Measurements from ENCODE around the gene TUBB2B. TPM values are rescaled to one million over a fixed set of nuclear protein-coding genes. Genes with fewer than 3 reads are reported as not detected.
A peak's percentile ranks its signal among the peaks of the same experiment; 100 is the strongest.

The TUBB2B gene
- total and polyA plus RNA-seq, 10 of the 15 experiments (the other 5 are each of a cell fraction or from before 2014, with no cell fraction given), result 2.6 to 75.2 (median 21.2) TPM

DNA sequence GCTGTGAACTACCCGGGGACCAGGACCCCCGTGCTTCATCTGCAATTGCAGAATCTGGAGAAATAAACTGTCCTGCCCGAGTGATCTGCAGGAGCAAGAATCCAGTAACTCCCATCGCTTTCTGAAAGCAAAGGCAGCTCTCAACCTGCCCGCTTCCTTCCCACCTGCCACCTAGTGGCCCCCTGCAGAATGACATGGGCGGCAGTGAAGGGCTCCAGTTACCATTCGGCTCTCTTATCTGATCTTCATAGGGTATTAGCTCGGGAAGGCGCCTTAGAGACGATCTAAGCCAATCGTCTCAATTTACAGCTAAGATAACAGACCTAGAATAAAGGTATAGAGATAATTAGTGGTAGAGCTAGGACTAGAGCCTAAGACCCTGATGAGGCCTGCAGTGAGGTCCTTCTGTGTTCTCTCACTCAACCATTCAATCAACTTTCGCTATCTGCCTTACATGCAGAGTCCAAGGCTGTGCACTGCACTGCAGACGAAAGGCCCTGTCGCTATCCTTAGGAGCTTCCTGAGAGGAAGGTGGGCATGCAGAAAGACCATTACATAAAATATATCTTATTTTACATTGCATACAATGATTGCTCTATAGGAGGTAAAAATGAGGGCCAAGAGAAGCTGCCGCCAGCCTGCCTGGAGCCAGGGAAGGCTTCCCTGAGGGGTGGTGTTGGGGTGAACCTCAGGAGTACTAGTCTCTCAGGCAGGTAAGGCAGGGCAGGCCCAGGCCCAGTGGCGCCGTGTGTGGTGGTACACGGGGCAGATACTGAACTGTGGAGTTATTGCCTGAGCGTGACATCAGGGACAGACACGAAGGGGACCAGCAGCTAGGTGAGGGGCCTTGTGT lies 24.2 kb upstream of the TUBB2B start:
- WGBS (ENCODE audit: insufficient coverage, insufficient replicate concordance, low lambda C conversion rate, missing lambda C conversion rate), result 34% methylated on average over 20 of the region's 20 CpGs
- ChIA-PET SMC1A (ENCODE audit: uncharacterized antibody, unreplicated experiment) (interaction anchor here (0.7 to 3.8 kb wide), 15 partner anchors 12 to 481 kb away, joined by 3 to 32 read pairs (median 4); no protein-coding TSS in a partner anchor), POLR2A (interaction anchor here (0.5 to 0.6 kb wide), 2 partner anchors 48 to 255 kb away, joined by 3 to 7 read pairs; no protein-coding TSS in a partner anchor), CTCF (interaction anchor here (0.7 to 4.2 kb wide), 37 partner anchors 9 to 590 kb away, joined by 3 to 61 read pairs (median 4); partner anchors contain the start of genes PSMG4, RIPK1 and TUBB2A), RAD21 (ENCODE audit: unreplicated experiment) (interaction anchor here (0.5 to 2.6 kb wide), 17 partner anchors 9 to 481 kb away, joined by 3 to 17 read pairs (median 4); partner anchors contain the start of gene TUBB2A)
- peak; percentile 98 for ATAC-seq
- Histone ChIP-seq H3K27ac (ENCODE audit: control insufficient read depth, insufficient read depth) (no peak overlapping the region), H4K20me1 (ENCODE audit: control insufficient read depth, insufficient read depth) (no peaks in the 10 kb centered on the region), H3K27me3 (replicated peaks in 1 of 2; ENCODE audit: control insufficient read depth in 2 of 2, insufficient read depth in 2 of 2, low read length in 1 of 2) (peaks cover 0 to 6% of the 10 kb centered on the region in 2 experiments; a peak in 3 of 4 replicates), H3K36me3 (ENCODE audit: control insufficient read depth in 2 of 2, insufficient read depth in 2 of 2, low read length in 1 of 2) (no peaks in the 10 kb centered on the region), H3K4me2 (ENCODE audit: control insufficient read depth, insufficient read depth) (no peak overlapping the region), H3K4me1 (ENCODE audit: control insufficient read depth, insufficient read depth, low read length) (no peaks in the 10 kb centered on the region), H3K9me3 (replicated peaks; ENCODE audit: control insufficient read depth, insufficient read depth, low read length) (no peaks in the 10 kb centered on the region), H3K4me3 (no peak overlapping the region), H3K9ac (ENCODE audit: control insufficient read depth, insufficient read depth, low read length) (no peak overlapping the region), H3K79me2 (ENCODE audit: control insufficient read depth, insufficient read depth, low read length) (no peaks in the 10 kb centered on the region), H2AFZ (ENCODE audit: control insufficient read depth, low read depth, low read length) (peak overlapping the region; percentile 37)
- intact Hi-C loops (cut with micrococcal nuclease; ENCODE audit: unreplicated experiment) (loop anchor here (1.0 to 5.0 kb wide), 2 partner anchors 125 to 254 kb away; partner anchors contain the start of gene NQO2), in situ Hi-C loops (cut with MboI) (loop anchor here (5.0 kb wide), 1 partner anchor 124 kb away; no protein-coding TSS in a partner anchor)
- peak; percentile 98 for FAIRE-seq
- peak; percentile 30 for DNase-seq (ENCODE audit: low read depth, low spot score)
- no TSS peak for BruUV-seq (replicated peaks)
- TF ChIP-seq SUPT20H (IDR thresholded peaks at IDR 0.05; ENCODE audit: borderline replicate concordance, control insufficient read depth, low read depth, low read length), result no peak
- TF ChIP-seq RAD21 (IDR thresholded peaks at IDR 0.05; ENCODE audit: insufficient read depth, low read depth, low read length), result peak; percentile 89
- TF ChIP-seq MXI1 (IDR thresholded peaks at IDR 0.05; ENCODE audit: low read depth, low read length), result no peak
- TF ChIP-seq, protein P1, sequence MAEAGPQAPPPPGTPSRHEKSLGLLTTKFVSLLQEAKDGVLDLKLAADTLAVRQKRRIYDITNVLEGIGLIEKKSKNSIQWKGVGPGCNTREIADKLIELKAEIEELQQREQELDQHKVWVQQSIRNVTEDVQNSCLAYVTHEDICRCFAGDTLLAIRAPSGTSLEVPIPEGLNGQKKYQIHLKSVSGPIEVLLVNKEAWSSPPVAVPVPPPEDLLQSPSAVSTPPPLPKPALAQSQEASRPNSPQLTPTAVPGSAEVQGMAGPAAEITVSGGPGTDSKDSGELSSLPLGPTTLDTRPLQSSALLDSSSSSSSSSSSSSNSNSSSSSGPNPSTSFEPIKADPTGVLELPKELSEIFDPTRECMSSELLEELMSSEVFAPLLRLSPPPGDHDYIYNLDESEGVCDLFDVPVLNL (IDR thresholded peaks at IDR 0.05; ENCODE audit: low read depth, low read length), result 0 out of 2 replicates have a peak, but pooled peaks have one; percentile 38
- no peak for TF ChIP-seq PAX8 (IDR thresholded peaks at IDR 0.05)
- TF ChIP-seq ZNF384 (IDR thresholded peaks at IDR 0.05; ENCODE audit: borderline replicate concordance, low read depth, low read length), result 0 out of 2 replicates have a peak, but pooled peaks have one; percentile 36
- no peak for TF ChIP-seq BCL11A (IDR thresholded peaks at IDR 0.05; ENCODE audit: low read depth, low read length)
- no peak for TF ChIP-seq GABPA (IDR thresholded peaks at IDR 0.05; ENCODE audit: low read depth)
- no peak for TF ChIP-seq HCFC1 (IDR thresholded peaks at IDR 0.05; ENCODE audit: low read length)
- 0 out of 2 replicates have a peak, but pooled peaks have one; percentile 30 for TF ChIP-seq LARP7 (IDR thresholded peaks at IDR 0.05)
- TF ChIP-seq SMC3 (IDR thresholded peaks at IDR 0.05; ENCODE audit: borderline replicate concordance, low read length), result peak; percentile 97
- TF ChIP-seq, protein P2, sequence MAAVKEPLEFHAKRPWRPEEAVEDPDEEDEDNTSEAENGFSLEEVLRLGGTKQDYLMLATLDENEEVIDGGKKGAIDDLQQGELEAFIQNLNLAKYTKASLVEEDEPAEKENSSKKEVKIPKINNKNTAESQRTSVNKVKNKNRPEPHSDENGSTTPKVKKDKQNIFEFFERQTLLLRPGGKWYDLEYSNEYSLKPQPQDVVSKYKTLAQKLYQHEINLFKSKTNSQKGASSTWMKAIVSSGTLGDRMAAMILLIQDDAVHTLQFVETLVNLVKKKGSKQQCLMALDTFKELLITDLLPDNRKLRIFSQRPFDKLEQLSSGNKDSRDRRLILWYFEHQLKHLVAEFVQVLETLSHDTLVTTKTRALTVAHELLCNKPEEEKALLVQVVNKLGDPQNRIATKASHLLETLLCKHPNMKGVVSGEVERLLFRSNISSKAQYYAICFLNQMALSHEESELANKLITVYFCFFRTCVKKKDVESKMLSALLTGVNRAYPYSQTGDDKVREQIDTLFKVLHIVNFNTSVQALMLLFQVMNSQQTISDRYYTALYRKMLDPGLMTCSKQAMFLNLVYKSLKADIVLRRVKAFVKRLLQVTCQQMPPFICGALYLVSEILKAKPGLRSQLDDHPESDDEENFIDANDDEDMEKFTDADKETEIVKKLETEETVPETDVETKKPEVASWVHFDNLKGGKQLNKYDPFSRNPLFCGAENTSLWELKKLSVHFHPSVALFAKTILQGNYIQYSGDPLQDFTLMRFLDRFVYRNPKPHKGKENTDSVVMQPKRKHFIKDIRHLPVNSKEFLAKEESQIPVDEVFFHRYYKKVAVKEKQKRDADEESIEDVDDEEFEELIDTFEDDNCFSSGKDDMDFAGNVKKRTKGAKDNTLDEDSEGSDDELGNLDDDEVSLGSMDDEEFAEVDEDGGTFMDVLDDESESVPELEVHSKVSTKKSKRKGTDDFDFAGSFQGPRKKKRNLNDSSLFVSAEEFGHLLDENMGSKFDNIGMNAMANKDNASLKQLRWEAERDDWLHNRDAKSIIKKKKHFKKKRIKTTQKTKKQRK (IDR thresholded peaks at IDR 0.05; ENCODE audit: low read depth, low read length), result no peak
- 0 out of 2 replicates have a peak, but pooled peaks have one; percentile 26 for TF ChIP-seq FOXM1 (IDR thresholded peaks at IDR 0.05; ENCODE audit: low read depth, low read length)
- TF ChIP-seq CHD1 (IDR thresholded peaks at IDR 0.05; ENCODE audit: low read depth, low read length), result no peak
- TF ChIP-seq SRF (IDR thresholded peaks at IDR 0.05; ENCODE audit: low read depth in 2 of 2, low read length in 2 of 2), result no peak
- no peak for TF ChIP-seq SUZ12 (IDR thresholded peaks at IDR 0.05; ENCODE audit: unreplicated experiment)
- 0 out of 2 replicates have a peak, but pooled peaks have one; percentile 13 for TF ChIP-seq IRF4 (IDR thresholded peaks at IDR 0.05; ENCODE audit: low read depth, low read length)
- no peak for TF ChIP-seq CBX3 (IDR thresholded peaks at IDR 0.05; ENCODE audit: borderline replicate concordance, low read depth)
- peak; percentile 79 for TF ChIP-seq YY1 (IDR thresholded peaks at IDR 0.05; ENCODE audit: low read depth, low read length)
- TF ChIP-seq RFX5 (IDR thresholded peaks at IDR 0.05; ENCODE audit: low read depth, low read length), result no peak

Data from GM12878 (cell line).